HG03135 (cell line): ENCODE results near the gene DMKN.

Source experiments
- ATAC-seq: cut with Tn5 transposase; IDR thresholded peaks from one replicate; pipeline ENCODE4 v1.9.1; 2021; ENCODE audit warnings: mild to moderate bottlenecking, moderate library complexity; ENCODE audit not compliant: unreplicated experiment

Gene DMKN

DNA sequence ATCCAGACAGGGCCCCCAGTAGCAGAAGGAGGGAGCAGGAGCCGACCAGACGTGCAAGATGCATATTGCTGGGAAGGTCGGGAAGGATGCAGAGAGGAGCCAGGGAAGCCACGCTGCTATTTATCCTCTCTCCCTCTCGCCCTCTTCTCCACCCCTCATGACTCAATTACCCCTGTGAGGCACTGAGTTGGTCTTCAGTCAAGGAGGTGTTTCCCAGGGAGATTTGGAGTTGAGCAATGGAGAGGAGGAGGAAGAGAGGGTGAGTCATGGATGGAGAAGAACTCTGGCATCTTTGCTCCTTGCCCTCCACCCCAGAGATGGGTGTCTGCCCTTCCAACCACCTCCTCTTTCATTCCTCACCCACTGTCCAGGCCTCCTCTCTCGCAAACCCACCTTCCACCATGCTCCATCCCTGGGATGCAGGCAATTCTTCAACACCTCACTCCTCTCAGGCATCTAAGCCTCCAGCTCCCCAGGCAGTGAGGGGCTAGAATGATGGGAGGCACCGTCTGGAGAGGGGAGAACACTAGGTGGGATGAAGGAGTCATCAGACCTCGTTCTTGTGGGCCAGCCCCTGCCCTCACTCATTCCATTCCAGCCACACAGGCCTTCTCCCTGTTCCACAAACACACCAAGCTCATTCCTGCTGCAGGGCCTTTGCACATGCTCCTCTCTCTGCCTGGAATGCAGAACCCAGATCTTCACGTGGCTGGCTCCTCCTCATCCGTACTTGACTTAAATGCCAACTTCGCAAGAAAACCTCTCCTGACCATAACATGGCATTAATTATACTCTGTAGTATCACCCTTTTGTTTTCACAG is 15.0 kb upstream of the DMKN start, which contains the start of gene SBSN:
TSS of gene SBSN (minus strand) at position 94 of the 821 bp plus-strand sequence. CDS start at position 64, 30 bp downstream.
- ATAC-seq: no peak

DNA sequence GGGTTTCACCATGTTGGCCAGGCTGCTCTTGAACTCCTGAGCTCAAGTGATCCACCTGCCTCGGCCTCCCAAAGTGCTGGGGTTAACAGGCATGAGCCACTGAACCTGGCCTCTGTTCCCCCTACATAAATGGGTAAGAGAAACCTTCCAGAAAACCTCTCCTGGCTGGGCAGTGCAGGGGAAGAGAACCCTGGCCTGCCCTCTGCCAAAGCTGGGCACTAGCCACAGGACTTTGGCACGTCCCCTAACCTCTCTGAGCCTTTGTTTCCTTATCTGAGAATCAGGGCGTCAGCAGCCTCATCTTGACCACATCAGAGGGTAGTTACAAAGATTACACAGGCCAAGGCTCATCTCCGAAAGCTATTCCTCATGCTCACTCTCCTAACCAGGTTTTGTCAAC is 12.4 kb upstream of the DMKN start:
- ATAC-seq: no peak

DNA sequence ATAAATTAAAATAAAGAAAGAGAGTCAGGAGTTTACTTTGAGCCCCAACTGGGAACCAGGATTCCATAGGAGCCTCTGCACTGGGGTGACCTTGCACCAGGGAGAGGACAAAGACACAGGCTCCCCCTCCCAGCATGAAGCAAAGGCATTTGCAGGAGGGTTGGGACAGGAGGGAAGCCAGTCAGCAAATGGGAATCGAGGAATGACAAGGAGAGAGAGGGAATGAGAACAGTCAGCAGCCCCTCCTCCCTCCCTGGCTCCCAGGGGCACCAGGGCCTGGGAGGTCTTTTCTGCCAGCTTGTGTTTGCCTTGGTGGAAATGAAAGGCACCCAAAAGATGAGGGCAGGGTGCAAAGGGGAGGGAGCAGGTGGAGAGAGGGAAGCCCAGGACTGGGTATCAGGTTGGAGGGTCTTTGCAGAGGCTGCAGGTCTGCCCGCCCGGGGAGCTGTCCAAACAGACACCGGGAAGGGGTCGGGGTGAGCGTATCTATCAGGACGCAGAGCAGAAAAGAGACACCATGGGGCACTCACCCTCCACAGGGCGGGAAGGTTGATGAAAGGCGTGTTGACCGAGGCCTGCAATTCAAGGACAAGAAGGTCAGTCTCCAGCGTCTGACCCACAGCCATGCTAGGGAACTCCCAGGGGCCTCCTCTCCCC is 10.9 kb upstream of the DMKN start:
- ATAC-seq: no peak

DNA sequence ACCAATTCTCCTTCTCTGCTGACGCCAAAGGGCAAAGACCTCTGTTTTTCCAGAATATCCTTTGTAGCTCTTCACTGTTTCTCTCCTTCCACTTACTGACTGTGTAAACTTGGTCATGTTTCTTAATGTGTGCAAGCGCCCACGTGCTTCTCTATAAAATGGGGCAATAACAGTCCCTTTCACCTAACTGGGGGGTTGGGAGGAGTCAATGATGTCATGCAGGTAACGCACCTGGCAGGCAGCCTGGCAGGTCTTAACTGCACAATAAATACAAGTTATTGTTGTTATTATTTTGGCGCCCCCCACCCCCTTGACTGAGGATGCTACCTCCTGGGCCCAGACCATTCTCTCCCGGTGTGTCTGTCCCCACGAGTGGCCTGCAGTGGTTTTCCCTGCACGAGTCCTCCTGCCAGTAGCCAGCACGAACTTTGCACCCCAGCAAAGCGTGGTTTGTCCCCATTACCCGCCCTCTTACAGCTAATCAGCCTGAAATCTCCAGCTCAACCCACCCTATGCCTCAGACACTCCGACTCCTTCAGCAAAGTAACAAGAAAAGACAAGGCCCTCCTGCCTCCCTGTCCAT is 9.4 kb upstream of the DMKN start:
- no peak for ATAC-seq

DNA sequence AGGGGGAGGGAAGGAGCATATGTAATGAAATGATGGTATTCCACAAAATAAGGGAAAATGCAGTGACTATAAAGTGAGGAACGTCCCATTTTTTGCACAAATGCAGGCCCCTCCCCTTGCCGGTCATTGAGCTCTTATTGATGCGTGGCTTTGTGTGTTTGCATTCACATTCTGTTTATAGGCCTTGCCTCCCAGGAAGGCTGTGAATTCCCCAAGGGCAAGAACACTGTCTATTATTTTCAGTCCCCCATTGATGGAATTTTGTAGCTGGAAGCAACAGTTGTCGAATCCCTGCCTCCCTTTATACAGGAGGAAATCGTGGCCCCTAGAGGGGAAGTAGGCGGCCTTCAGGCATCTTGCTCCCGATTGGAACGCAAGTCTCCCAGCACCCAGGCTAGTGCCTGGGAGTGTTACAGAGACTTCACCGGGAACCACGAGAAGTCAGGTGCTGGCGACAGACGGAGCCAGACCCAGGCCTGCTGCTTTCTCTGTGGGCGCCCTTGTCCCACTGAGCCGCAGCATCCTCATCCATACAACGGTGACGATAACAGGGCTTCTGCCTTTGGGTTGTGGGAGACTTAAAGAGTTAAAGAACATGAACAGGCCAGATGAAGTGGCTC is 7.8 kb upstream of the DMKN start:
- ATAC-seq: no peak

DNA sequence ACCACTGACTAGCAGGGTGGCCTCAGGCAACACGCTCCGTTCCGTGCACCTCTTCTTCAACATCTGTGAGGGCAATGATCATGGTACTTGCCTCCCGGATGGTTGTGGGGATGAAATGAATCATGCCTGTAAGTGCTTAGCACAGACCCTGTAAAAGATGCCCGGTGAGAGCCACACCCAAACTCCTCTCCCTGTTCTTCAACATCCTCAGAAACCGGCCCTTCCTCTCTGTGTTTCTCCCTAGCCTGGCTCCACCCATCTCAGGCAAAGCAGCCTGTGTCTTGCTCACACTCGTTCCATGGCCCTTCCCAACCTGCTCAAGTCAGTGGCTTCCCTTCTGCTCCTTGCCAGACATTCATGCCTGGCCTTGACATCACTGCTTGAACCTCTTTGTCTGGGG is 5.8 kb upstream of the DMKN start:
- ATAC-seq: no peak

DNA sequence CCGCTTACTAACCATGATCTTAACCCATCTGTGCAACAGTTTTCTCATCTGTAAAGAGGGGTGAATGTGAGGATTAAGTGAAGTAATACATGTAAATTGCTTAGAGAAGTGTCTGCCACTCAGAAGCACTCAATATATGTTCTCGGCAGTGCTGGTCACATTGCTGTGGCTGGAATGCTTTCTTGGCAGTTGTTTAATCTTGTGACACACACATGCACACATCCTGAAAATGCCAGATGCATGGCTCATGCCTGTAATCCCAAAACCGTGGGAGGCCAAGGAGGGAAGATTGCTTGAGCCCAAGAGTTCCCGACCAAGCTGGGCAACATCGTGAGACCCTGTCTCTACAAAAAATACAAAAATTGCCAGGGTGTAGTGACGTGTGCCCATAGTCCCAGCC is 4.9 kb upstream of the DMKN start:
- no peak for ATAC-seq

DNA sequence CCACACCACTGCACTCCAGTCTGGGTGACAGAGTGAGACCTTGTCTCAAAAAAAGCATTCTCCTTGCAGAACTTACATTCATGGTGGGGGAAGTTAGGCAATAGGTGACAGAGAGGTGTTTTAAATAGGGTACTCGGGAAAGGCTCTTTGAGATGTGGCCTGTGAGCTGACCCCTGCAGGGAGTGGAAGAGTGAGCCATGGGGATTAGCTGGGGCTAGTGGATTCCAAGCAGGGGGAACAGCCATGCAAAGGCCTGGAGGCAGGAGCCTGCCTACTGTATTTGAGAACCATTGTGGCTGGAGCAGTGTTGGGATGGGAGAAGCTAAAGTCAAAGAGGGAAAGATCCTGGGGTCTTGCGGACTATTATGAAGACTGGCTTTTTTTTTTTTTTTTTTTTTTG is 3.9 kb upstream of the DMKN start:
- no peak for ATAC-seq

DNA sequence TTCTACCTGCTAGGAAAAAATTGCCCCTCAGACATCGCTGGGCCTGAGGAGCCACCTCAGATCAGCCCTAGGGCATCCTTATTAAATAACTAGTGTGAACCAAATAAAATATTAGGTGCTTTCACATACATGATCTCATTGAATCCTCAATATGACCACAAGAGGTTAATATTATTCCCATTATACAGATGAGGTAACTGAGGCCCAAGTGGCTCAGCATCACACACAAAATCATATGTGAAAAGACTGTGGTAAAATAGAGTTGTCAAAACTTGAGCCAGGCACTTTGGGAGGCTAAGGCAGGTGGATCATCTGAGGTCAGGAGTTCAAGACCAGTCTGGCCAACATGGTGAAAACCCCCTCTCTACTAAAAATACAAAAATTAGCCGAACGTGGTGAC is 2.9 kb upstream of the DMKN start:
- ATAC-seq: no peak

DNA sequence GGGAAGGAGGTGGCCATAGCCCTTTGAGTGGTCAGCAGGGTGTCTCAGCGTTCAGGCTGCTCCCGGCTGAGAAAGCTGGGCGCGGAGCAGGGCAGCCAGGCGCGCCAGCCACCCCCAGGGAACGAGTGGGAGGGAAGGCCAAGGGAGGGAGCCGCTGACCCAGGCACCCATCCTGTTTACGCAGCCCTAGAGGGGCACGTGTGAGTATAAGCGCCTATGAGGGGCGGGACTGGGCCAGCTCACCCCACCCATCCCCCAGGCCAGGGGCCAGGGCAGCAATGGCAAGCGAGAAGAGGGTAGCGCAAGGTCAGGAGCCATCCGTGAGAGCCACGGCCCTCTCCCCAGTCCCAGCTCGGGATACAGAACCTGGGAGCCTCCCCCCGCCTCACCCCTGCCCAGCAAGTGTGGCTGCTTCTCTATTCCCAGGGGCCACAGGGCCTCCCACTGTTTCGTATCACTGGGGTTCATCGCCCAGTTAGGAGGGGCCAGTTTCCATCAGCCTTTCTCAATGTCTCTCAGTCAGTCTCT is 897 bp upstream of the DMKN start:
- ATAC-seq: no peak

DNA sequence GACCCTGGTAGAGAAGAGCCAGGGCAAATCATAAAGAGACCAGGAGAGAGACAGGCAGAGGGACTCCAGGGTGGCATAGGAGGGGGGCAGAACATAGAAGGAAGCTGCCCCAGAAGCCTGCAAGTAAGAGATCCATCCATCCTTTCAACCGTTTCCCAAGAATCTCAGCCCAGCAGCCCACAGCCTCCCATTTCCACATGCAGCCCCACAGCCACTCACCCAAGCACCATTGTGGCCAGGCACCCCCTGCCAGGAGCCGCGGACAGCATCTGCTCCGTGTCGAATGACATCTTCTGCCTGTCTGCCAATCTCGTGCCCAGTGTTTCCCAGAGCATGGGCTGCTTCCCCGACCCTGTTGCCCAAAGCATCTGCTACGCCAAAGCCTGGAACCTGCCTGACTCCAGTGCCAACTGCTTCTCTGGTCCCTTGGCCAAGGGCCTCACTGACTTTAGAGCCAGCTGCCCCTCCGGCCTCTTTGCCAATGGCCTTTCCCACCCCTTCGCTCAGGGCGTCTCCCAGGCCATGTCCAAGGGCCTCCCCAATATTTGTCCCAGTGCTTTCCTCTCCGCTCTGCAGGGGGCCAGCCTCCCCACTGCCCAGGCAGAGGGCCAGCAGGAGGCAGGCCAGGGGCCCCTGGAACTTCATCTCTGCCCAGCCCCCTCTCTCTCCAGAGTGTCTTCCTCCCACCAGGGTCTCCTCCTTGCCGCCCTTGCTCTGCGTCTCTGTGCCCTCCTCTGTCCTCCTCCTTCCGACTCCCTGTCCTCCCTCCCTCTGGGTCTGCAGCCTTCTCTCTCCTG is 420 bp downstream of the DMKN start:
- ATAC-seq: no peak

DNA sequence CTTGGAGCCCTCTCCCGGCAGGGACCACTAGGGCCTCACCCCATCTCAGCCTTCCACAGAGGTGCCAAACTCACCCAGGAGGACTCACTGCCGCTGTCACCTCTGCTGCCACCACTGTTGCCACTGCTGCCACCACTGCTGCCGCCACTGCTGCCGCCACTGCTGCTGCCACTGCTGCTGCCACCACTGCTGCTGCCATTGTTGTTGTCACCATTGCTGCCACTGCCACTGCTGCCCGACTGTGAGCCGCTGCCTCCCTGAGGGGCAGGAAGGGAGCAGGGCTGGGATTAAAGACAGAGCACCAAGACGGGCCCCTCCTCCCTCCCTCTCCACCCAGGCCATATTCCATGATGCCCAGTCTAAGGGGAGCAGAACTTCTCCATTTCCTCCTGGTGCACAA is 2.1 kb downstream of the DMKN start:
- no peak for ATAC-seq

DNA sequence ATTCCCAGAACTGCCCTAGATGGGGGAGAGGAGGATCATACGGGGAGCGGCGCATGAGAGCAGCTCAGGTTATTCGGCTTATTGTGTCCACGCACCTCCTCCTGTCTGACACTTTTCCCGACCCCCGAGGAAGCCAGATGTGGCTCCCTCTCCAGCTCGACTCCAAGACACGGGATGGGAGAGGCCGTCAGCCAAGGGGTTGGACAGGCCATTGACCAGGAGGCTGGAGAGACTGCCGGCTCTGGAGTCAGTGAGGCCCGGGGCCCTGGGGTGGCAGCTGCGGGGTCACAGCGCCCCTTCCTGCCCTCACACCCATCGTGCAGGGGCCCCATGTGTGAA is 2.9 kb downstream of the DMKN start:
- no peak for ATAC-seq

DNA sequence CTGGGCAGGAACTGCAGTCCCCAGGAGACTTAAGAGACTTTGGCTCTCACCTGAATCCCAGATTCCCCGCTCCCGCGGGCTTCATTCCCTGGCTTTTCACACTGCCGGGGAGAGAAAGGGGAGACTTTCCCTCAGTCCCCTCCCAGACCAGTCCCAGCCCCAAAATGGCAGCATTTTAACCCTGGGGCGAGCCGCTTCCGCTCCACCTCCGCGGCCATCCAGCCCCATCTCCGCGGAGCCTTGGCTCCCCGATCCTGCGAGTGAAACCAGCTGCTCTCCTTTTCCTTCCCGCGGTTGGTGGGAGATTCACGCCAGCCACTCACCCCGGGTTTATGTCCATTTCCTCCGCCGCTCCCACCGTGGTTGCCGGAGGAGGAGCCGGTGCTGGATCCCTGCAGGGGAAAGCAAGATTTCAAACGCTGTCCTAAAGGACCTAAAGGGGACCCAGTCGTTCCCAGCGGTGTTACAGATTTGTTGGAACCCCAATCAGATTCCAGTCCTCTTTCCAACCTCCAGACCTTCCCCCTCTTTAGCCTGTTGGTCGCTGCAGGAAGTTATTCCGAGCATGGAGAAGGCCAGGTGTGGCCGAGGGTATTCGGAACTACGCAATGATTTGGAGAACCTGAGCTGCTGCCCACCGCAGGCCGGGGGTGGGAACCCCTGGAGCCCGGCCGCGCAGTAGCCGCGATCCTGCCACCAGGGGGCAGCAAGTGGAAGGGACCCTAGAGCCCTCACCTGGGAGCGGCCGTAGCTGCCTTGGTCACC is 3.4 kb downstream of the DMKN start:
- peak; percentile 56 for ATAC-seq

DNA sequence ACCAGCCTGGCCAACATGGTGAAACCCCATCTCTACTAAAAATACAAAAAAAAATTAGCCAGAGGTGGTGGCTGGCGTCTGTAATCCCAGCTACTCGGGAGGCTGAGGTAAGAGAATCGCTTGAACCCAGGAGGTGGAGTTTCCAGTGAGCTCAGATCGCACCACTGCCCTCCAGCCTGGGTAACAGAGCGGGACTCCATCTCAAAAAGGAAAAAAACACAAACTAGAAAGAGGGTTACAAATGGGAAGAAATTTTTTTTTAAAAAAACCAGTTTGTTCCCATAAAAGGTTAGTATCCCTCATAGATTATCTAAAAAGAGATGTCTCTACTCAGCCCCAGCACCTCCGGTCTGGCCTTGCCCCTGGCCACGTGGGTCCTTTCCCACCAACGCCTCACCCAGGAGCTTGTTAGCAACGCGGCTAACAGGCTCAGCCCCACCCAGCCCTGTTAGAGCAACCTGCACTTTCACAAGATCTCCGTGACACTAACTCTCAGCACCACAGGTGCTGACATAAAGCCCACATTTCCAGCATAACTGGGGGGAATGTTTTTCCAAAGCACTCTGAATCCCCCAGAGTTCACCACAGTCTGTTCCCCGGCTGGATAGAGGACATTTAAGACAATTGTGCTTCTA is 4.3 kb downstream of the DMKN start:
- ATAC-seq: no peak

DNA sequence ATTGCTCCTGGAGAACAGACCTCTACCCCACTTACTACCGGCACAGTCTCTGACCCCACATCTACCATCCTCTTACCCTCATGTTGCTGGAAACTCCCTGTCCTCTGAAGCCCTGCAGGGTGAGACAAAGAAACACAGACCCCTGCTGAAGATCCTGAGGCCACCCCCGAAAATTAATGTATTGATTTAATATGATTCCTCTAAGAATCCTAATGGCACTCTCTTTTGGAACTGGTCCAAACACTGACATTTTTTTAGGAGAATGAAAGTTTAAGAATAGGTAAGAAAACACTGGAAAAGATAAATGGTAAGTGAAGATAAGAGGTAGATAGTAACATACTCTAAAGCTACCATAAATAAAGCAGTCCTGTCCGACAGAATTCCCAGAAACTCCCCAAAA is 5.3 kb downstream of the DMKN start:
- ATAC-seq: no peak

DNA sequence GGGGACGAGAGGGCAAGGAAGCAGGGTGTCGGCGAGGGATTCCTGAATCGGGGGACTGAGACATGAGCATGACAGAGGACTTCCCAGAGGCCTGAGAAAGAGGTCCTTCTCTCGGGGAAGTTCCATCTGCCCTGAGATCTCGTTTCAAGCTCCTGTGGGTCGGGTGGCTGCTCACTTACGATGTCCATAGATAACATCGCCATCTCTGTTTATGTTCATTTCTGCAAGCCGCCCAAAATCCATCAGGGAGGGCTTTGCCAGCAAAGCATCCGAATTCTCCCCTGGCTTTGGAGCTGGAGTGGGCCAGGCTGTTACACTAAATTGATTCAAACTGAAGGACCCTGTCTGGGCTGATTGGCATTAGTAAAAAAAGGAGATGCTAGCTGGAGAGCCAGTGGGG is 5.9 kb downstream of the DMKN start:
- no peak for ATAC-seq

DNA sequence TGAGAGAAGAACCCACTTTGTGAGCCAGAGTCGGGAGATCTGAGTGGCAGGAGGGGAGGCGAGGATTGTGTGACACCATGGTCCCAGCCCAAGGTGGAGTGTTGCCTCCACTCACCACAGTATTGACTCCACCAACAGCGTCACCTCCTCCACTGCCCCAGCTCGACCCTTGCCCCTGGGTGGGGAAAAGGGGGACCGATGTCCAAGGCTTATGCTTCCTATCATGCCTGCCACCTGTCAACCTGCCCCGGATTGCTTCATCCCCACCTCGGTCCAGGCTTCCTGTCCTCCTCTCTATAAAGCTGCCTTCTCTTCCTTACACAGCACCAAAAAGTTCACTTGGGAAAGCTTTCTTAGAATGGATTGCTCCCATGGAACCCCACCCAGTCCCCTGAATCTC is 7.4 kb downstream of the DMKN start:
- no peak for ATAC-seq

DNA sequence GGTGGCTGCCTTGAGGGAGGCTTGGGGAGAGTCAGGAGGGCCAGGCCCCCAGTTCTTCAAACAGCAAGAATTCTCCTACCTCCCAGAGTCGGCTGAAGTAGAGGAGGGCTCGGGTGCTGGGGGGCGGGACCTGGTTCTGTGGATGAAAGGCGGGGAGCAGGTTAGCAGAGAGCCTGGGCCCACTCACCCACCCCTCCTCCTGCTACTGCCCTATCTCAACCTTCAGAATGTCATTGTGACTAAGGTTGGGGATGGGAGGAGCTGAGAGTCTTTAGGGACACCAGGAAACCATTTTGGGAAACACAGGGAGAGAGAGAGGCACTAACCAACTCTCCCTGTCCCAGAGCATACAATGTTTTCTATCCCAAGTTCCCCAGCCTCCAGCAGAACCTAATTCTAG is 10.7 kb downstream of the DMKN start:
- no peak for ATAC-seq

DNA sequence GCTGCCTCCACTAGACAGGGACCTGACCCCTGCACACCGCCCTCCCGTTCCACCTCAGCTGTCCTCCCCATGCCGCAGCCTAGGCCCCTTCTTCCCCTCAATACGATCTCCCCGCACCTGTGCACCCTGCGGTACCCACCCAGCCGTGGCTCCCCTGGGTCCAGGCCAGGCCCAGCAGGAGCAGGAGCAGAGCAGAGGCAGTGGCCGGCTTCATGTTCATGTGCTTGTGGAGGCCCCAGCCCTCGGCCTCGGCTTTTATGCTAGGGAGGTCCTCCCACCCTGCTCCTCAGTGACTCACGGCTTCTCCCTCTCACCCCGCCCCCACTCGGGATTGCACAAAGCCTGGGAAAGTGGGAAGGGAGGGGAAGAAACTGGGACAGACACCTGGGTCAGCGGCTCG is 11.8 kb downstream of the DMKN start:
- ATAC-seq: no peak
